GM12892 (cell line): ENCODE measurements around the gene SEPHS2.

Source experiments
- POLR2A ChIP-seq: IDR thresholded peaks from 2 replicates; pipeline ENCODE4 v1.6.1; 2011; ENCODE audit warnings: low read depth, low read length, control low read depth
- POLR2AphosphoS5 ChIP-seq: IDR thresholded peaks from 2 replicates; pipeline ENCODE4 v1.6.1; 2011; ENCODE audit warnings: low read depth, low read length, control low read depth
- TAF1 ChIP-seq: IDR thresholded peaks from 2 replicates; pipeline ENCODE4 v1.6.1; 2011; ENCODE audit warnings: low read depth, mild to moderate bottlenecking, control low read depth, low read length, borderline replicate concordance

GRCh38 chr16:30430428-30430970 lies 15.2 kb downstream of the SEPHS2 start:
- TF ChIP-seq TAF1 = no peak
- 0 out of 2 replicates have a peak, but pooled peaks have one; percentile 10 for TF ChIP-seq POLR2A
- TF ChIP-seq POLR2AphosphoS5 = no peak
